HCT116 (cell line): ENCODE data around the gene ZNF283. TPM values are rescaled to one million over a fixed set of nuclear protein-coding genes. Genes with fewer than 3 reads are reported as not detected.

Experiments used
- ATAC-seq: fragments of 200-7000 bp; cut with Tn5 transposase; 2 replicates; pipeline ENCODE4 v1.9.1; 2020; ENCODE audit warnings: mild to moderate bottlenecking, moderate library complexity
- BruUV-seq: library from RNA; stranded (reverse); fragments of 400-500 nt; replicated peaks from 2 replicates; lab custom pipeline; 2021; lab: Mats Ljungman, UMichigan
- CTCF ChIA-PET: fragments of 300-600 bp; sonication (Branson Sonifier 250); formaldehyde crosslinking; loops from one replicate; lab custom pipeline; 2021; ENCODE audit warnings: antibody characterized with exemption; lab: Charles Lee
- POLR2A ChIA-PET: fragments of 300-600, 350-600 bp; sonication (Branson Sonifier 250); formaldehyde crosslinking; loops from one replicate; lab custom pipeline; 2021; ENCODE audit warnings: antibody characterized with exemption; lab: Charles Lee
- RAD21 ChIA-PET, 2 experiments: fragments of 300-600 bp; sonication (Branson Sonifier 250); formaldehyde crosslinking; loops; one replicate each; lab custom pipeline; 2023; ENCODE audit warnings: low total read pairs in 2 of 2; ENCODE audit not compliant: uncharacterized antibody in 2 of 2, unreplicated experiment in 2 of 2, low non-redundant PET in 1 of 2; lab: Charles Lee
- DNase-seq: peaks from one replicate; pipeline ENCODE4 v3.0.0-alpha.2; 2010; ENCODE audit warnings: low read depth, low spot score
- H2AFZ ChIP-seq: fragments of 200-600 bp; shearing (Covaris generic), sonication (generic); 2 replicates; pipeline ENCODE4 v1.6.1; 2017; ENCODE audit warnings: low read depth, mixed run types, mixed read lengths, antibody characterized with exemption, low read length; ENCODE audit not compliant: poor library complexity, severe bottlenecking
- H3K27ac ChIP-seq: 2 replicates; pipeline ENCODE4 v1.5.1; 2012; ENCODE audit warnings: low read depth, low read length
- H3K27me3 ChIP-seq: fragments of 200-600 bp; sonication (generic); 2 replicates; pipeline ENCODE4 v1.6.1; 2016; ENCODE audit warnings: mixed run types, low read length, mixed read lengths; ENCODE audit not compliant: insufficient read depth
- H3K36me3 ChIP-seq, 2 experiments: fragments of 200-500 bp in 1 of 2; fragments of 200-600 bp in 1 of 2; sonication (Bioruptor generic) in 1 of 2; sonication (generic) in 1 of 2; 2 replicates each; pipeline versions ENCODE4 v1.5.1 to v1.6.1; 2014 to 2016; ENCODE audit warnings: low read length in 2 of 2, inconsistent platforms in 1 of 2, mixed read lengths in 1 of 2, mixed run types in 1 of 2; ENCODE audit not compliant: insufficient read depth in 2 of 2, control insufficient read depth in 1 of 2
- H3K4me1 ChIP-seq, 2 experiments: fragments of 200-600 bp in 1 of 2; sonication (generic) in 1 of 2; 2 replicates each; pipeline versions ENCODE4 v1.5.1 to v1.6.1; 2012 to 2017; ENCODE audit warnings: low read length in 2 of 2, inconsistent platforms in 1 of 2, mild to moderate bottlenecking in 1 of 2, mixed read lengths in 1 of 2, mixed run types in 1 of 2, moderate library complexity in 1 of 2; ENCODE audit not compliant: insufficient read depth in 2 of 2, control insufficient read depth in 1 of 2
- H3K4me2 ChIP-seq: fragments of 200-600 bp; sonication (generic); 2 replicates; pipeline ENCODE4 v1.6.1; 2017; ENCODE audit warnings: mixed run types, low read length, mixed read lengths
- H3K4me3 ChIP-seq, 2 experiments: fragments of 200-600 bp in 1 of 2; sonication (generic) in 1 of 2; replicated peaks in 1 of 2; 2 replicates each; pipeline ENCODE4 v1.5.1; 2011 to 2016; ENCODE audit warnings: low read length in 2 of 2, control low read depth in 1 of 2, low read depth in 1 of 2, mild to moderate bottlenecking in 1 of 2, mixed read lengths in 1 of 2, mixed run types in 1 of 2
- H3K79me2 ChIP-seq: fragments of 200-600 bp; sonication (generic); 2 replicates; pipeline ENCODE4 v1.6.1; 2017; ENCODE audit warnings: mild to moderate bottlenecking, mixed run types, low read length, moderate library complexity, mixed read lengths; ENCODE audit not compliant: insufficient read depth
- H3K9ac ChIP-seq: fragments of 200-600 bp; sonication (generic); 2 replicates; pipeline ENCODE4 v1.6.1; 2016; ENCODE audit warnings: low read length, mixed read lengths
- H3K9me2 ChIP-seq: fragments of 200-600 bp; sonication (generic), shearing (Covaris generic); 2 replicates; pipeline ENCODE4 v1.6.1; 2017; ENCODE audit warnings: mixed run types, mild to moderate bottlenecking, moderate library complexity; ENCODE audit not compliant: insufficient read depth
- H3K9me3 ChIP-seq, 2 experiments: fragments of 200-500 bp in 1 of 2; fragments of 200-600 bp in 1 of 2; sonication (Bioruptor generic) in 1 of 2; sonication (generic) in 1 of 2; 2 replicates each; pipeline ENCODE4 v1.6.1; 2014 to 2017; ENCODE audit warnings: low read length in 2 of 2, mixed read lengths in 2 of 2, inconsistent platforms in 1 of 2, low read depth in 1 of 2, mild to moderate bottlenecking in 1 of 2, mixed run types in 1 of 2, moderate library complexity in 1 of 2; ENCODE audit not compliant: control insufficient read depth in 1 of 2, insufficient read depth in 1 of 2
- H4K20me1 ChIP-seq: fragments of 200-600 bp; sonication (generic), shearing (Covaris generic); 2 replicates; pipeline ENCODE4 v1.6.1; 2017; ENCODE audit warnings: mixed run types, mild to moderate bottlenecking, moderate library complexity; ENCODE audit not compliant: insufficient read depth
- CBX3 ChIP-seq: IDR thresholded peaks from 2 replicates; pipeline ENCODE4 v1.6.1; 2012; ENCODE audit warnings: low read depth
- EGR1 ChIP-seq: IDR thresholded peaks from 2 replicates; pipeline ENCODE4 v1.6.1; 2012; ENCODE audit warnings: low read depth
- ELF1 ChIP-seq: IDR thresholded peaks from 2 replicates; pipeline ENCODE4 v1.6.1; 2012; ENCODE audit warnings: low read depth, borderline replicate concordance
- EZH2 ChIP-seq: fragments of 200-600 bp; sonication (generic); IDR thresholded peaks from 2 replicates; pipeline ENCODE4 v1.6.1; 2017; ENCODE audit warnings: antibody characterized with exemption, mixed run types
- EZH2phosphoT487 ChIP-seq: fragments of 200-600 bp; IDR thresholded peaks from 2 replicates; pipeline ENCODE4 v1.6.1; 2018; ENCODE audit warnings: antibody characterized with exemption, borderline replicate concordance
- FOSL1 ChIP-seq: IDR thresholded peaks from 2 replicates; pipeline ENCODE4 v1.6.1; 2012; ENCODE audit warnings: low read depth
- JUND ChIP-seq: IDR thresholded peaks from 2 replicates; pipeline ENCODE4 v1.6.1; 2012
- POLR2A ChIP-seq: IDR thresholded peaks from 2 replicates; pipeline ENCODE4 v1.7.0; 2011; ENCODE audit warnings: borderline replicate concordance; ENCODE audit not compliant: insufficient read depth, insufficient read length; ENCODE audit errors: extremely low read depth
- RAD21 ChIP-seq: IDR thresholded peaks from 2 replicates; pipeline ENCODE4 v1.6.1; 2012; ENCODE audit warnings: low read depth, mild to moderate bottlenecking
- SIN3A ChIP-seq: IDR thresholded peaks from 2 replicates; pipeline ENCODE4 v1.6.1; 2012; ENCODE audit warnings: low read depth
- SP1 ChIP-seq: IDR thresholded peaks from 2 replicates; pipeline ENCODE4 v1.6.1; 2012; ENCODE audit warnings: low read depth
- TCF7L2 ChIP-seq: IDR thresholded peaks from 2 replicates; pipeline ENCODE4 v1.7.0; 2011; ENCODE audit warnings: borderline replicate concordance, inconsistent platforms; ENCODE audit not compliant: insufficient read depth, insufficient read length; ENCODE audit errors: extremely low read depth
- YY1 ChIP-seq: IDR thresholded peaks from 2 replicates; pipeline ENCODE4 v1.6.1; 2011; ENCODE audit warnings: low read length, low read depth, moderate library complexity, mild to moderate bottlenecking; ENCODE audit not compliant: insufficient replicate concordance; ENCODE audit errors: extremely low read depth
- ZNF274 ChIP-seq: fragments of 200-500 bp; sonication (Bioruptor generic); IDR thresholded peaks from 2 replicates; pipeline ENCODE4 v1.6.1; 2014; ENCODE audit warnings: mild to moderate bottlenecking, low read depth, low read length, inconsistent platforms
- intact Hi-C: fragments of 100-400 bp; cut with micrococcal nuclease; formaldehyde crosslinking; loops from 2 replicates; pipeline ENCODE4 v1.10.0; 2022
- total RNA-seq: library from RNA; stranded (reverse); gene quantifications from one replicate; pipeline ENCODE4 v1.2.1, GENCODE V29; 2021; ENCODE audit not compliant: unreplicated experiment
- TF ChIP-seq, protein P1 (sequence below): IDR thresholded peaks from 2 replicates; pipeline ENCODE4 v1.6.1; 2011; ENCODE audit warnings: mild to moderate bottlenecking, low read length, moderate library complexity; ENCODE audit not compliant: insufficient replicate concordance; ENCODE audit errors: extremely low read depth
- TF ChIP-seq, protein P2 (sequence below): IDR thresholded peaks from 2 replicates; pipeline ENCODE4 v1.6.1; 2012

ZNF283 gene
- total RNA-seq, 1 experiment from 2014 or later: 7.6 TPM

DNA sequence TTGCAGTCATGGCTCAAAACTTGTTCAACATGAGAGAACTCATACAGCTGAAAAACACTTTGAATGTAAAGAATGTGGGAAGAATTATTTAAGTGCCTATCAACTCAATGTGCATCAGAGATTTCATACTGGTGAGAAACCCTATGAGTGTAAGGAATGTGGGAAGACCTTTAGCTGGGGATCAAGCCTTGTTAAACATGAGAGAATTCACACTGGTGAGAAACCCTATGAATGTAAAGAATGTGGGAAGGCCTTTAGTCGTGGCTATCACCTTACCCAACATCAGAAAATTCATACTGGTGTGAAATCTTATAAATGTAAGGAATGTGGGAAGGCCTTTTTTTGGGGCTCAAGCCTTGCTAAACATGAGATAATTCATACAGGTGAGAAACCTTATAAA is 20.1 kb downstream of the ZNF283 start:
- H3K4me1 ChIP-seq: no peaks in the 10 kb centered on the region
- H3K4me3 ChIP-seq: no peak overlapping the region
- no peaks in the 10 kb centered on the region for H3K79me2 ChIP-seq
- no peaks in the 10 kb centered on the region for H4K20me1 ChIP-seq
- DNase-seq: no peak
- H3K27me3 ChIP-seq: no peaks in the 10 kb centered on the region
- RAD21 ChIA-PET: no interaction called here
- H3K36me3 ChIP-seq: peaks cover 7 to 35% of the 10 kb centered on the region in 2 experiments; a peak in 3 of 4 replicates
- POLR2A ChIA-PET: no interaction called here
- no peak overlapping the region for H3K9ac ChIP-seq
- H3K9me2 ChIP-seq: no peaks in the 10 kb centered on the region
- no peak overlapping the region for H3K4me2 ChIP-seq
- H3K9me3 ChIP-seq: peaks cover 38 to 56% of the 10 kb centered on the region in 2 experiments
- no peak overlapping the region for H2AFZ ChIP-seq
- BruUV-seq: no TSS peak
- H3K27ac ChIP-seq: no peak overlapping the region
- intact Hi-C loops: no loop called here
- CTCF ChIA-PET: no interaction called here
- no peak for ATAC-seq
- no peak for TF ChIP-seq TCF7L2
- peak; percentile 90 for TF ChIP-seq ZNF274

DNA sequence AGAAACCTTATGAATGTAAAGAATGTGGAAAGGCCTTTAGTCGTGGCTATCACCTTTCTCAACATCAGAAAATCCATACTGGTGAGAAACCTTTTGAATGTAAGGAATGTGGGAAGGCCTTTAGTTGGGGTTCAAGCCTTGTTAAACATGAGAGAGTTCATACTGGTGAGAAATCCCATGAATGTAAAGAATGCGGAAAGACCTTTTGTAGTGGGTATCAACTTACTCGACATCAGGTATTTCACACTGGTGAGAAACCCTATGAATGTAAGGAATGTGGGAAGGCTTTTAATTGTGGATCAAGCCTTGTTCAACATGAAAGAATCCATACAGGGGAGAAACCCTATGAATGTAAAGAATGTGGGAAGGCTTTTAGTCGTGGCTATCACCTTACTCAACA is 20.8 kb downstream of the ZNF283 start:
- Histone ChIP-seq H3K27me3 (no peaks in the 10 kb centered on the region), H3K4me2 (no peak overlapping the region), H3K9ac (no peak overlapping the region), H3K9me2 (no peaks in the 10 kb centered on the region), H3K36me3 (peaks cover 7 to 31% of the 10 kb centered on the region in 2 experiments; a peak in 3 of 4 replicates), H3K9me3 (peaks cover 42 to 53% of the 10 kb centered on the region in 2 experiments), H3K79me2 (no peaks in the 10 kb centered on the region), H3K27ac (no peak overlapping the region), H3K4me1 (no peaks in the 10 kb centered on the region), H3K4me3 (no peak overlapping the region), H4K20me1 (no peaks in the 10 kb centered on the region), H2AFZ (no peak overlapping the region)
- ChIA-PET POLR2A (no interaction called here), CTCF (no interaction called here), RAD21 (no interaction called here)
- BruUV-seq: no TSS peak
- intact Hi-C loops: no loop called here
- no peak for DNase-seq
- TF ChIP-seq YY1: no peak
- no peak for TF ChIP-seq SIN3A
- TF ChIP-seq EGR1: no peak
- TF ChIP-seq, protein P1, sequence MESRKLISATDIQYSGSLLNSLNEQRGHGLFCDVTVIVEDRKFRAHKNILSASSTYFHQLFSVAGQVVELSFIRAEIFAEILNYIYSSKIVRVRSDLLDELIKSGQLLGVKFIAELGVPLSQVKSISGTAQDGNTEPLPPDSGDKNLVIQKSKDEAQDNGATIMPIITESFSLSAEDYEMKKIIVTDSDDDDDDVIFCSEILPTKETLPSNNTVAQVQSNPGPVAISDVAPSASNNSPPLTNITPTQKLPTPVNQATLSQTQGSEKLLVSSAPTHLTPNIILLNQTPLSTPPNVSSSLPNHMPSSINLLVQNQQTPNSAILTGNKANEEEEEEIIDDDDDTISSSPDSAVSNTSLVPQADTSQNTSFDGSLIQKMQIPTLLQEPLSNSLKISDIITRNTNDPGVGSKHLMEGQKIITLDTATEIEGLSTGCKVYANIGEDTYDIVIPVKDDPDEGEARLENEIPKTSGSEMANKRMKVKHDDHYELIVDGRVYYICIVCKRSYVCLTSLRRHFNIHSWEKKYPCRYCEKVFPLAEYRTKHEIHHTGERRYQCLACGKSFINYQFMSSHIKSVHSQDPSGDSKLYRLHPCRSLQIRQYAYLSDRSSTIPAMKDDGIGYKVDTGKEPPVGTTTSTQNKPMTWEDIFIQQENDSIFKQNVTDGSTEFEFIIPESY: no peak
- TF ChIP-seq, protein P2, sequence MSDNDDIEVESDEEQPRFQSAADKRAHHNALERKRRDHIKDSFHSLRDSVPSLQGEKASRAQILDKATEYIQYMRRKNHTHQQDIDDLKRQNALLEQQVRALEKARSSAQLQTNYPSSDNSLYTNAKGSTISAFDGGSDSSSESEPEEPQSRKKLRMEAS: no peak
- no peak for TF ChIP-seq EZH2phosphoT487
- no peak for TF ChIP-seq CBX3
- TF ChIP-seq RAD21: no peak
- TF ChIP-seq ELF1: no peak
- TF ChIP-seq SP1: no peak
- TF ChIP-seq EZH2: no peak
- no peak for TF ChIP-seq POLR2A
- TF ChIP-seq FOSL1: no peak
- no peak for TF ChIP-seq JUND
- ATAC-seq: no peak; the same call in 1 of the 2 replicates
